ENCODE data around the gene LIN9. TPM values are rescaled to one million over a fixed set of nuclear protein-coding genes. Genes with fewer than 3 reads are reported as not detected.

The LIN9 gene
- total RNA-seq, 1 donor: 11.4 TPM

DNA sequence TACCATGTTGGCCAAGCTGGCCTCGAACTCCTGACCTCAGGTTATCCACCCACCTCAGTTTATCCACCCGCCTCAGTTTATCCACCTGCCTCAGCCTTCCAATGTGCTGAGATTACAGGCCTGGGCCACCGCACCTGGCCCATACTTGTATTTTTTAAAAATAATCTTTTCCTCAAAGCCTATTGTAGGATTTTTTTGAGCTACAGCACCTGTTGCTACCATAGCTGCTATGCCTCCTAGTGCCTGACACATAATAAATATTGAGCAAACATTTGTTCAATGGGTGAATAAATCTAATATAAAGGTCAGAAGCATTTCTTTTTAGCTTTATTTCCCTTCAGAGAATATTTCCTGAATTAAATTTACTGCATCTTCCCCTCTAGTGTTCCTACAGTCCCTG is 106.7 kb downstream of the LIN9 start:
- TF ChIP-seq, protein P1, sequence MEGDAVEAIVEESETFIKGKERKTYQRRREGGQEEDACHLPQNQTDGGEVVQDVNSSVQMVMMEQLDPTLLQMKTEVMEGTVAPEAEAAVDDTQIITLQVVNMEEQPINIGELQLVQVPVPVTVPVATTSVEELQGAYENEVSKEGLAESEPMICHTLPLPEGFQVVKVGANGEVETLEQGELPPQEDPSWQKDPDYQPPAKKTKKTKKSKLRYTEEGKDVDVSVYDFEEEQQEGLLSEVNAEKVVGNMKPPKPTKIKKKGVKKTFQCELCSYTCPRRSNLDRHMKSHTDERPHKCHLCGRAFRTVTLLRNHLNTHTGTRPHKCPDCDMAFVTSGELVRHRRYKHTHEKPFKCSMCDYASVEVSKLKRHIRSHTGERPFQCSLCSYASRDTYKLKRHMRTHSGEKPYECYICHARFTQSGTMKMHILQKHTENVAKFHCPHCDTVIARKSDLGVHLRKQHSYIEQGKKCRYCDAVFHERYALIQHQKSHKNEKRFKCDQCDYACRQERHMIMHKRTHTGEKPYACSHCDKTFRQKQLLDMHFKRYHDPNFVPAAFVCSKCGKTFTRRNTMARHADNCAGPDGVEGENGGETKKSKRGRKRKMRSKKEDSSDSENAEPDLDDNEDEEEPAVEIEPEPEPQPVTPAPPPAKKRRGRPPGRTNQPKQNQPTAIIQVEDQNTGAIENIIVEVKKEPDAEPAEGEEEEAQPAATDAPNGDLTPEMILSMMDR (IDR thresholded peaks at IDR 0.05; ENCODE audit: insufficient read depth, low read length): no peak
- DNase-seq (ENCODE audit: low read depth): no peak
- no peak overlapping the region for H3K4me3 ChIP-seq (ENCODE audit: low read depth, low read length)

DNA sequence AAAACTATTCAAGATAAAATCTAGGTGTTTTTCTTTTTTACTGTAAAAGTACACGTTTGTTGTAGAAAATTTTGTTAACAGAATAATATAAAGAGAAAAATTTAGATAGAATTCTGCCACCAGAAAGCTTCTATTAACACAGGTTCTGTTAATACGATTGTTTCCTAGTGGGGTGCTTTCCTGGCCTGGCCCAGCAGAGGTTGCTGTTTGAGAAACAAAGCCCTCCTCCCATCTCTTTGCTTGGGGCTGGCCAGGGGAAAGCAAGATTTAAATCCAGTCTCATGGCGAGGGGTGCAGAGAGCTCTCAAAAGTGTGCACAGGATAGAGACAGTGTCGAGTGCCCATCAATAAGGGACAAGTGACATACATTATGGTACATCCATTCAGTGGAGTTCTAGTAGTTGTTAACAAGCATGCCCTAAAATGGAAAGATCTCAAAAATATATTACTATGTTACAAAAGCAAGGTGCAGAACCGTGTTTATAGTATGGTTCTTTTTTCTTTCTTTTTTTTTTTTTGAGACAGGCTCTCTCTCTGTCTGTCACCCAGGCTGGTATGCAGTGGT is 107.9 kb downstream of the LIN9 start:
- DNase-seq (ENCODE audit: low read depth): peak; percentile 27
- TF ChIP-seq, protein P1 (IDR thresholded peaks at IDR 0.05; ENCODE audit: insufficient read depth, low read length): peak; percentile 57
- H3K4me3 ChIP-seq (ENCODE audit: low read depth, low read length): no peak overlapping the region

DNA sequence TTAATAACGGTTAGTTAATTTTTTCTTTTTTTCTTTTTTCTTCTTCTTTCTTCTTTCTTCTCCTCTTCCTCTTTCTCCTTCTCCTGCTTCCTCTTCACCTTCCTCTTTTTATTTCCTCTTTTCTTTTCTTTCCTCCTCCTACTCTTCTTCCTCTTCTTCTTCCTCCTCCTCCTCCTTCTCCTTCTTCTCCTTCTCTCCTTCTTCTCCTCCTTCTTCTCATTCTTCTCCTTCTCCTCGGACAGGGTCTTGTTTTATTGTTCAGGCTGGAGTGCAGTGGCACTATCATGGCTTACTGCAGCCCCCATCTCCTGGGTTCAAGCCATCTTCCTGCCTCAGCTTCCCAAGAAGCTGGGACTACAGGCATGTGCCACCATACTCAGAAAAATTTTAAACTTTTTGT is 109.0 kb downstream of the LIN9 start:
- no peak for DNase-seq (ENCODE audit: low read depth)
- TF ChIP-seq, protein P1 (IDR thresholded peaks at IDR 0.05; ENCODE audit: insufficient read depth, low read length): no peak
- no peak overlapping the region for H3K4me3 ChIP-seq (ENCODE audit: low read depth, low read length)

DNA sequence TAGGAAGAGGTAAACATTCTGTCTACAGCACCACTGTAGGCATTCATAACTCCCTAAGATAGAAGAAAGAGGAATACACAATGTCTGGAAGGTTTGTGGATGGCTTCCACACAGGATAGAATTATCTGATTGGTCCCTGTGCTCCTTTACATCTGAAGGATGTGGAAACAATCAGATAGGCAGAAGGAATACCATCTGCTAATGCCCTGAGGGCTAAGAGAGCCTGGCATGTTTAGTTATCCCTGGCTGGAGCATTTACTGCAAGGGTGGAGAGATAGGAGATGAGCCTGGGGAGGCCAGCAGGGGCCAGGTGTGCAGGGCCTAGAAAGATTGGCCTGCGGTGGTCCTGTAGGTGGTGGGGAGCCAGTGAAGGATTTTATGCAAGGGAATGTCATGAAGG is 113.8 kb downstream of the LIN9 start:
- no peak for DNase-seq (ENCODE audit: low read depth)
- H3K4me3 ChIP-seq (ENCODE audit: low read depth, low read length): no peak overlapping the region
- TF ChIP-seq, protein P1 (IDR thresholded peaks at IDR 0.05; ENCODE audit: insufficient read depth, low read length): no peak

DNA sequence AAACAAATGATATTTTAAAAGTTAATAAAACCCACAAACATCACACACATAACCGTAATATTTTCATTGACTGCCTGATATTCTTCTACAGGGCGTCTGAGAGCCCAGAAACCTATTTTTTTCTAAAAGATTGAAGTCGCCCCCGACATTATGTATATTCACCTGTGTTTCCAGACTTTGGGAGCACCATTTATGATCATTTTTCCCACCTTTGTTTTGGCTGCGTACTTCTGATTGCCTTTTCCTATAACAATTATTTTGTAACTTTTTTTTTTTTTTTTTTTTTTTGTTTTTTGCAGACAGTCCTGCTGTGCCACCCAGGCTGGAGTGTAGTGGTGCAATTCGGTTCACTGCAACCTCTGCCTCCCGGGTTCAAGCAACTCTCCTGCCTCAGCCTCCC is 121.6 kb downstream of the LIN9 start:
- peak overlapping the region; percentile 88 for H3K4me3 ChIP-seq (ENCODE audit: low read depth, low read length)
- TF ChIP-seq, protein P1 (IDR thresholded peaks at IDR 0.05; ENCODE audit: insufficient read depth, low read length): no peak
- no peak for DNase-seq (ENCODE audit: low read depth)

DNA sequence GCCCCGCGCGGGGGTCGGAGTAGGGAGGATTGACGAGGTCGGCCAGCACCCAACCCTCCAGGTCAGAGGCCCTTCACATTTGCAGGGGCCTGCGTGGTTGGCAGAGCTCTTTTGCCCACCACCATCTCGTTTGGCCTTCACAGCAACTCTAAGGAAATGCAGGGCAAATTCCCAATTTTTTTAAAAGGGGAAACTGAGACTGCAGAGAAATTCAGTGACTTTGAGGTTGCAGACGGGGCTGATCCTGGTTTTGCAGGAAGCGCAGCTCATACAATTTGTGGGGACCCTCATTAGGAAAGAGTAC is 122.0 kb downstream of the LIN9 start:
- DNase-seq (ENCODE audit: low read depth): no peak
- TF ChIP-seq, protein P1 (IDR thresholded peaks at IDR 0.05; ENCODE audit: insufficient read depth, low read length): no peak
- H3K4me3 ChIP-seq (ENCODE audit: low read depth, low read length): peak overlapping the region; percentile 88

Measured in fibroblast of the aortic adventitia (primary cell).